Activated CD4-positive, alpha-beta T cell treated with anti-CD3 and anti-CD28 coated beads, Interleukin-2, amount 50 U/mL, for 16 hours (primary cell): ENCODE measurements around the gene ZNF701.
"Not testable (repeated sequence)": the region's sequence is repeated elsewhere in the genome, so short reads cannot be mapped to it uniquely, and the experiment has no call there.

Experiments used
- DNase-seq: peaks from one replicate; pipeline ENCODE4 v3.0.0-alpha.2; 2020

ZNF701 gene

DNA sequence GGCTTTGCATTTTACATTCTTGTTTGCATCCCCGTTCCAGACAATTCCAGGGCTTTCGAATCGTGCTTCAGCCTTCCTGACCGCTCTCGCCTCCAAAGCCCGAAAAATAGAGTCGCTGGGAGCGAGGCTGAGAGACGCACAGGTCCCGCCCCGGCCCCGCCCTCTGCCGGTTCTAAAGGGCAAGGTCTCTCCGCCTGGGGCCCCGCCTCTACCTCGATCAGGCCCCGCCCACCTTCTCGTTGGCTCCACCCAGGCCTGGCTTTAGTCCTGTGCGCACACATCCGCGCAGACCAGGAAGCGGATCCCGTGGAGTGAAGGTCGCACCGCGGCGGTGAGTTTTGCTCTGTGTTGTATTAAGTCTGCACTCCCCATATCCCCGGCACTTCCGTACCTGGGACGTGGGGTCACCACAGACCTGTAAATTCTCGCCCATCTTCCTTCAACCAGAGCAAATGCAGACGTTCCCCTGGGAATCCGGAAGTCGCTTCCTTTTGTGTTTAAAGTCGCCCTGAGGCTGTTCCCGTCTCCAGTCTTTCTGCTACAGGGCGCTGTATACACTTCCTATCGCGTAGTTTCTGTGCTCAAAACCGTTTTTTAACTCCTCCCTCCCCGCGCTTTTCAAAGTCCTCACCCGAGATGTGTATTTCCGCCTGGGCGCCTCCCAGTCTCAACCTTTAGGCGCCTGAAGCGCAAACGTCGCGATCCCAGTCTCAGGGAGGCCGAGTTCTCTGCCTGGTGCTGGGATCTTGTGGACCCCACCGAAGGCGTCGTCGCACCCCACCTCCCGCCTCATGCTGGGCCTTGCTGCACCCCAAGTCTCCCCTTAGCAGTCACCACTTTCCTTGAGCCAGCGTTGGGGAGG, at the start of gene ZNF701:
ZNF701 (plus strand) TSS at position 288 of the 862 bp plus-strand sequence. CDS start 3,861 bp downstream, outside the sequence.
- DNase-seq: peak; percentile 90

DNA sequence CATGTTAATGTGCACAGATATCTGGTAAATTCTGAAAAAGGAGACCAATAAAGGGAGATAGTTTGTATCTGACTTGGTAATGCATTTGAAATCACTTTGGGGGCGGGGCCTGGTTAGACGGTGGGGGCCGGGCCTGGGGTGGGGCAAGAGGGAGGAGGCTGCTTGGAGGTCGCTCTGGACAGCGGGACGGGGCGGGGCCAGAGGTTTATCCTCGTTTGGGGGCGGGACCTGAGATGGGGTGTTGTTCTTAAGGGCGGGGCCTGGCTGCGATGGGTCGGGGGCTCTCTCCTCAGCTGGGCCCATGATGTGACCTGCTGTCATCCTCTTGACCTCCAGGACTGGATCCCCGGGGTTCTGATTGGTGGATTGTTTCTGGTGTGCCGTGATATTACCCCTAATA, 47.5 kb upstream of the ZNF701 start:
- DNase-seq: no peak

DNA sequence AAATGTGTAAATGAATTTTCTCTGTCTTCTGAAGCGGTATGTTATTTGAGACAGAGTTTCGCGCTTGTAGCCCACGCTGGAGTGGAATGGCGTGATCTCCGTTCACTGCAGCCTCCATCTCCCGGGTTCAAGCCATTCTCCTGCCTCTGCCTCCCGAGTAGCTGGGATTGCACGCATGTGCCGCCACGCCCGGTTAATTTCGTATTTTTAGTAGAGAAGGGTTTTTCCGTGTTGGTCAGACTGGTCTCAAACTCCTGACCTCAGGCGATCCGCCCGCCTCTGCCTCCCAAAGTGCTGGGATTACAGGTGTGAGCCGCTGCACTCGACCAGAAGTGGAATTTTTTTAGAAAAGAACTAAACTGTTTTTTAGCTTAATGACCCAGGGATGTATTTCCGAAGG, 46.0 kb upstream of the ZNF701 start:
- DNase-seq: no peak

DNA sequence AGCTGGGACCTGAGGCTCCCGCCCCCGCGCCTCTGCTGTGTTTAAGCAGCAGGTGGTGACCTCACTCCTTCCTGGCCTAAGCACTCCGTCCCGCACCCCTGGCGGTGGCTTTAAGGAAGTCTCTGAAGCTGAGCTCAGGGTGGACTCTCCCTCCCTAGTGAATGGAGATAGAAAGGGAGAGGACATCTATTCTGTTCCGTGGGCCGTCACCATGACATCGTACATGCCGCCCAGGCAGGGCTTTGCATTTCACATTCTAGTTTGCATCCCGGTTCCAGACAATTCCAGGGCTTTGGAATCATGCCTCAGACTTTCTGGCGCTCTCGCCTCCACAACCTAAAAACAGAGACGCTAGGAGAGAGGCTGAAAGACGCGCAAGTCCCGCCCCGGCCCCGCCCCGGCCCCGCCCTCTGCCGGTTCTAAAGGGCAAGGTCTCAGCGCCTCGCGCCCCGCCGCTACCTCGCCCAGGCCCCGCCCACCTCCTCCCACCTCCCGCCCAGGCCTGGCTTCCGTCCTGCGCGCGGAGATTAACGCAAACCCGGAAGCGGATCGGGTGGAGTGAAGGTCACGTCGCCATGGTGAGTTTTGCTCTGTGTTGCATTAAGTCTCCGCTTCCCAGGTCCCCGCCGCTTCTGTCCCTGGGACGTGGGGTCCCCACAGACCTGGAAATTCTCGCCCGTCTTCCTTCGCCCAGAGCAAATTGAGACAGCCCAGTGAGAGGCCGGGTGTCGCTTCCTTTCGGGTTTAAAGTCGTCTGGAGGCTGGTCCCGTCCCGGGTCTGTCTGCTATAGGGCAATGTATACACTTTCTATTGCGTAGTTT, 42.7 kb upstream of the ZNF701 start, which contains the start of gene ZNF808:
ZNF808 (plus strand) TSS at position 535 of the 822 bp plus-strand sequence. CDS start 15,617 bp downstream, outside the sequence.
- peak; percentile 94 for DNase-seq

DNA sequence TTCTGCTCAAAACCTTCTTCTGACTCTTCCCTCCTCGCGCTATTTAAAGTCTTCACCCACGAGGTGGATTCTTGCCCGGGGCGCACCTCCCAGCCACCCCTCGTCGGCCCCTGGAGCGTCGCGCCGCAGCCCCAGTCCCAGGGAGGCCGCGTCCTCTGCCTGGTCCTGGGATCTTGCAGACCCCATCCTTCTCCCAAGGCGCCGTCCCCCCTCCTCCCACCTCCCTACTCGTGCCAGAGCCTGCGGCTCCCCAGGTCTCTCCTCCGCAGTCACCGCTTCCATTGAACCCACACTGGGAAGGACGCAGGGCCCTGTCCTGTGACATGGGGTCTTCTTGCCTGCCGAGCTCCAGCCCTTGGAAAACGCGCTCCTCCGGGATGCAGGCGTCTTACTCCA, 42.1 kb upstream of the ZNF701 start:
- peak; percentile 2 for DNase-seq

DNA sequence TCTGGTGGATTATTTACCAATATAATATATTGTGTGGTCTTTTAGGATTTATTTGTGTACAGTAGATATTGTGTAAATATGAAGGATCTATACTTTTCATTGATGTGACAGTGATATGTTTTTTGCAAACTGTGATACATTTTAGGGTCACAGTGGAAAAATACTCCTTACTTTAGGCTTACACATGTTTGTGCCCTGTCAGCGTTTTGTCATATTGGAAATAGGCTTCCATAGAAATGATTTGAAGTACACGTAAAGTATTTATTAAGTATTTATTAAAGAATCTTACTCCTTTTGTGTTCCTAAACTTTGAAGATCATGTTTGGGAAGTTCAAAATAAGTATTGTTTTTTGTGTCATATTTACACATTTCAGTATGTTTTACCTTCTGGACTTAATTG, 37.6 kb upstream of the ZNF701 start:
- DNase-seq: no peak

DNA sequence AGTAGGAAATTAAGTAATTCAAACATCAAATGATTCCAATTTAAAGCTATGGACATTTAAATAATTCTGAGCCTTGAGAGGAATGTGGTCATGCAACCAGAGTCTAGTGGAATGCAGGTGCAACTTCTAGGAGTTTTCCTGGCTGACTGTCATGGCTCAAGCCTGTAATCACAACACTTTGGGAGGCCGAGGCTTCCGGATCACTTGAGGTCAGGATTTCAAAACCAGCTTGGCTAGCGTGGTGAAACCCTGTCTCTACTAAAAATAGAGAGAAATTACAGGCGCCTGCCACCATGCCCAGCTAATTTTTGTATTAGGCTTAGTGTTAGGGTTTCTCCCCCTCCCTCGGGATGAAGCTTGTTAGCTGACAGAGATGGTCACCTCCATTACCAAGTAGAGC, 36.2 kb upstream of the ZNF701 start:
- DNase-seq: no peak

DNA sequence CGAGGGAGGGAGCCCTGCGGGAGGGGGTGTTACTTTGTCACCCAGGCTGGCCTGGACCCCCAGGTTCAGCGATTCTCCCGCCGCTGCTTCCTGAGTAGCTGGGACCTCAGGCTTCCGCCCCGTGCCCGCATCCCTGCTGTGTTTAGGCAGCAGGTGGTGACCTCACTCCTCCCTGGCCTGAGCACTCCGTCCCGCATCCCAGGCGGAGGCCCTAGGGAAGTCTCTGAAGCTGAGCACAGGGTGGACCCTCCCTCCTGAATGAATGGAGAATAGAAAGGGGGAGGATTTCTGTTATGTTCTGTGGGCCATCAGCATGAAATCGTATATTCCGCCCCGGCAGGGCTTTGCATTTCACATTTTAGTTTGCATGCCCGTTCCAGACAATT, 34.7 kb upstream of the ZNF701 start:
- DNase-seq: not testable (repeated sequence)

DNA sequence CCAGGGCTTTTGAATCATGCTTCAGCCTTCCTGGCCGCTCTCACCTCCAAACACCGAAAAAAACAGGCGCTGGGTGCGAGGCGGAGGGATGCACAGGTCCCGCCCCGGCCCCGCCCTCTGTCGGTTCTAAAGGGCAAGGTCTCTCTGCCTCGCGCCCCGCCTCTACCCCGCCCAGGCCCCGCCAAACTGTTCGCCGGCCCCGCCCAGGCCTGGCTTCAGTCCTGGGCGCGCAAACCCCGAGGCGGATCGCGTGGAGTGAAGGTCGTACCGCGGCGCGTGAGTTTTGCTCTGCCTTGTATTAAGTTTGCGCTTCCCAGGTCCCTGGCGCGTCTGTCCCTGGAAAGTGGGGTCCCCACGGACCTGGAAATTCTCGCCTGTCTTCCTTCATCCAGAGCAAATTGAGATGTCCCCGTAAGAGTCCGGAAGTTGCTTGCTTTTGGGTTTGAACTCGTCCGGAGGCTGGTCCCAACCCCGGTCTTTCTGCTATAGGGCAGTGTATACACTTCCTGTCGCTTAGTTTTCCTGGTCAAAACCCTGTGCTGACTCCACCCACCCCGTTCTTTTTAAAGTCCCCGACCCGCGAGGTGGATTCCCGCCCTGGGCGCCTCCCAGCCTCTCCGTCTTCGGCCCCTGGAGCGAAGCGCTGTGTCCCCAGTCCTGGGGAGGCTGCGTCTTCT, 34.2 kb upstream of the ZNF701 start:
- DNase-seq: peak; percentile 86

DNA sequence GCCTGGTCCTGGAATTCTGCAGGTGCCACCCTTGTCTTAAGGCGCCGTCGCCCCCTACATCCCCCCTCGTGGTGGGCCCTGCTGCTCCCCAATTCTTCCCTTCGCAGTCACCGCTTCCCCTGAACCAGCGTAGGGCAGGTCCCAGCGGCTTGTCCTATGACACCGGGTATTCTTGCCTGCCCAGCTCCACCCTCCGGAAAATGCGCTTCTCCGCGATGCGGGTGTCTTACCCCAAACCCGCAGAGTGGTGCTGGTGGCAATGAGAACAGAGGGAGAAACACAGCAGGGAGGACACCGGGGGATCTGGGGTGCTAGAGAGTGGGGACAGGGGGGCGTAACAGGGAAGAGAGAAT, 33.7 kb upstream of the ZNF701 start:
- peak; percentile 33 for DNase-seq

DNA sequence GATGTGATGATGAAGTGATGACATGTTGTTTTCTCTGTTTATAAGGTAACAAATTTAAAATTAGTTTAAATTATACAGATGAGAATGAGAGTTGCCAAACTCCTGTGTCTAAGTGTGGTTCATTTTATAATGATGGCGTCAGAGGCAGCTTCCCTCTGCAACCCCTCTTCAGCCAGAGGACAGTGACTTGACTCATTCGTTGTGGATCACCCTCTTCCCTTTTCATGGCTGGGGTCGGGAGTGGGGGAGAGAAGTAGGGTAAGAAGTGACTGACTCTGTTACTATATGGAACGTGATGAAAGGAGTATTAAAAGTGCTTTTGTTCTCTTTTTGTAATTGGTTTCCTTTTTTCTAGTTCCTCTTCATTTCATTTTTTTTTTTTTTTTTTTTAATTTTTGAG, 31.3 kb upstream of the ZNF701 start:
- DNase-seq: not testable (repeated sequence)

DNA sequence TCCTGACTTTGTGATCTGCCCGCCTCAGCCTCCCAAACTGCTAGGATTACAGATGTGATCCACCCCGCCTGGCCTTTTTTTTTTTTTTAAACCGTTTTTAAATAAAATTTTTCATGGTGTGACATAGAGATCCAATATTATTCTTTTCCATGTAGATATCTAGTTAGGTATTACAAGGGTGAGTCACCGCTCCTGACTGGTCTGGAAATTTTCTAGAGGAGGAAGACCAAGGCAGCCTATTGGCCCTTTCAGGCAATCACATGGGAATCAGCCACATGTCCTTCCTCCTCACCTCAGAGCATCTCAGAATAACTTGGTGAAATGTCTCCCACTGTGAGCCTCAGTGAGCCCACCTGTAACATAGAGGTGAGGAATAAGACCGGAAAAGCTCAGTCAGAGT, 28.9 kb upstream of the ZNF701 start:
- DNase-seq: not testable (repeated sequence)

DNA sequence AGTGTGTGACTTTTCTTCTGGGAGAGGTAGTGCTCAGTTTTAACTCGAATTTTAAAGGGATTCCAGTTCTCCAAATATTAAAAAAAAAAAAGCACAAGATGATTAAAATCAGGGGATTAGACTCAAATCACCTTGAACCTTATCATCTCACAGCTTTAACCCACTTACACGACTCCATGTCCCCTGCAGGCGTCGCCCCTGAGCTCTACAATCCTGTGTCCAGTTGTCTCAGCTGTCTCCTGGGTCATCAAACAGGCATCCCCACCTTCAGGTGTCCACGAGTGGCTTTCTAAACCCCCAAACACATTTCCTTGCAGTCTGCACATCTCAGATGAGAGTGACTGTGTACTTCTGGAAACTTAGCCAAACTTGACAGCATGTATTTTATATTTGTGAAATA, 28.5 kb upstream of the ZNF701 start:
- DNase-seq: no peak

DNA sequence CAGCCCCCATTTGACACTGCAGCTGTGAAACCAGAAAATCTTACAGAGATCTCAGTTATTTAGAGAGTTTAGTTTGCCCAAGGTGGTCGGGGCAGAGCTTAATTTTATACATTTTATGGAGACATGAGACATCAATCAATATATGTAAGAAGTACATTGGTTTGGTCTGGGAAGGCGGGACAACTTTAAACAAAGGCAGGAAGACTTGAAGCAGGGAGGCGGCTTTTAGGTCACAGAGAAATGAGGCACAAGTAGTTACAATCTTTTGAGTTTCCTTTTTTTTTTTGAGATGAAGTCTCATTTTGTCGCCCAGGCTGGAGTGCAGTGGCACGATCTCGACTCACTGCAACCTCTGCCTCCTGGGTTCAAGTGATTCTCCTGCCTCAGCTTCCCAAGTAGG, 27.5 kb upstream of the ZNF701 start:
- not testable (repeated sequence) for DNase-seq

DNA sequence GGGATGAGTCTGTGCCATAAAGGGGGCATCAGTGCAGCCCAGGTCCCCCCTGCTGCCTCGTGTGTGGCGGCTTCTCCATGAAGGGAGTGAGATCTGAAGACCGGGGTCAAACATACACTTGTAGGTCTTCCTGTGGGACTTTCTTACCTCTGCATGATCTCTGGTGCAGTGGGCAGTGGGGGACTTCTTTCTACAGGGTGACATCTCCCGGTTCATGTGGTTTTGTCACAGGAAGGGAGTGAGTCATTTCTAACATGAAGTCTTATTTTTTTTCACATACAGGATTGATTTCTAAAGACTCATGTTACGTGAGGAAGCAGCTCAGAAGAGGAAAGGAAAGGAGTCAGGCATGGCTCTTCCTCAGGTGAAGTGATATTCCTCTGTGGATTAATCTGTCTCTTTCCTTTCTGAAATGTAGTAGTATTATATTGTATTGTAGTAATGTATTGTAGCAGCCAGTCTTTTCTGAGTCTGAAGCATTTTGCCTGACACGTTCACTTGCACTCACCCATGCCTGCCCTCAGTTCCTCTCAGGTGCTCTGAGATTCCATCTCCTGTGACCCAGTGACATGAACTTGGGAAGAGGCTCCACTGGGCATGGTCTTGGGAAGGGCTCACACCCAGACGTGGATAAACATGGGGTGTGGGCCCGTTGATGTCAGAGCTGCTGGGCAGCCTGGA, 27.0 kb upstream of the ZNF701 start:
- peak; percentile 65 for DNase-seq

DNA sequence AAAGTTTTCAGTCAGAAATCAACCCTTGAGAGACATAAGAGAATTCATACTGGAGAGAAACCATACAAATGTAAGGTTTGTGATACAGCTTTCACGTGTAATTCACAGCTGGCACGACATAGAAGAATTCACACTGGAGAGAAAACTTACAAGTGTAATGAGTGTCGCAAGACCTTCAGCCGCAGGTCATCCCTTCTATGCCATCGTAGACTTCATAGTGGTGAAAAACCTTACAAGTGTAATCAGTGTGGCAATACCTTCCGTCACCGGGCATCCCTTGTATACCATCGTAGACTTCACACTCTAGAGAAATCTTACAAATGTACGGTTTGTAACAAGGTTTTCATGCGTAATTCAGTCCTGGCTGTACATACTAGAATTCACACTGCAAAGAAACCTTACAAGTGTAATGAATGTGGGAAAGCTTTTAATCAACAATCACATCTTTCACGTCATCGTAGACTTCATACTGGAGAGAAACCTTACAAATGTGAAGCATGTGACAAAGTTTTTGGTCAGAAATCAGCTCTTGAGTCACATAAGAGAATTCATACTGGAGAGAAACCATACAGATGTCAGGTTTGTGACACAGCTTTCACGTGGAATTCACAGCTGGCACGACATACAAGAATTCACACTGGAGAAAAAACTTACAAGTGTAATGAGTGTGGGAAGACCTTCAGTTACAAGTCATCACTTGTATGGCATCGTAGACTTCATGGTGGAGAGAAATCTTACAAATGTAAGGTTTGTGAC, 15.7 kb upstream of the ZNF701 start:
- no peak for DNase-seq

DNA sequence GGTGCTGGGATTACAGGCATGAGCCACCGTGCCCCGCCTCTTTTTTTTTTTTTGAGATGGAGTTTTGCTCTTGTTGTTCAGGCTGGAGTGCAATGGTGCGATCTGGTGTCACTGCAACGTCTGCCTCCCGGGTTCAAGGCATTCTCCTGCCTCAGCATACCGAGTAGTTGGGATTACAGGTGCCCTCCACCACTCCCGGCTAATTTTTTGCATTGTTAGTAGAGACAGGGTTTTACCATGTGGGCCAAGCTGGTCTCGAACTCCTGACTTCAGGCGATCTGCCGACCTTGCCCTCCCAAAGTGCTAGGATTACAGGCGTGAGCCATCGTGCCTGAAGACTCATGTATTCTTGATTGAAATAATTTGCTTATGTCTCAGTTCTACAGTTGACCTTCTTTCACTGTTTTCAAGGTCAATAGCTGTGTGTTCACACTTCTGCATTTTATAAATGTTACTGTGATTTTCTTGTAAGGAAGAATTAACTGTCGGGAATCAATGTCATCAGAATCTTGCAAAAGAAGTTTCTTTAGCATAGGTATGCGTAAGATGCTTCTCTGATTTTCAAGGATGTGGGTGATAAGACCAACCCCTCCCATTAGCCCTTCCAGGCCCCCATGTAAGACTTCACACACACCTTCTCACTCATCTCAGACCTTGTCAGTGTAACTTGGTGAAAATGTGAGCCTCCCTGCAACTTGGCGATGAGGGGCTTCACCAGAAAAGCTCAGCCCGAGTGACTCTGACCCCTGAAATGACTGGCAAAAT, 12.7 kb upstream of the ZNF701 start:
- no peak for DNase-seq

DNA sequence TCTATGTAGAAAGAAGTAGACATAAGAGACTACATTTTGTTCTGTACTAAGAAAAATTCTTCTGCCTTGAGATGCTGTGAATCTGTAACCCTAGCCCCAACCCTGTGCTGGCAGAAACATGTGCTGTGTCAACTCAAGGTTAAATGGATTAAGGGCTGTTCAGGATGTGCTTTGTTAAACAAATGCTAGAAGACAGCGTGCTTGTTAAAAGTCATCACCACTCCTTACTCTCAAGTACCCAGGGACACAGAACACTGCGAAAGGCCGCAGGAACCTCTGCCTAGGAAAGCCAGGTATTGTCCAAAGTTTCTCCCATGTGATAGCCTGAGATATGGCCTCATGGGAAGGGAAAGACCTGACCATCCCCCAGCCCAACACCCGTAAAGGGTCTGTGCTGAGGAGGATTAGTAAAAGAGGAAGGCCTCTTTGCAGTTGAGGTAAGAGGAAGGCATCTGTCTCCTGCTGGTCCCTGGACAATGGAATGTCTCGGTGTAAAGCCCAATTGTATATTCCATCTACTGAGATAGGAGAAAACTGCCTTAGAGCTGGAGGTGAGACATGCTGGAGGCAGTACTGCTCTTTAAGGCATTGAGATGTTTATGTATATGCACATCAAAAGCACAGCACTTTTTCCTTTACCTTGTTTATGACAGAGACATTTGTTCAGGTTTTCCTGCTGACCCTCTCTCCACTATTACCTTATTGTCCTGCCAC, 11.2 kb upstream of the ZNF701 start:
- not testable (repeated sequence) for DNase-seq

DNA sequence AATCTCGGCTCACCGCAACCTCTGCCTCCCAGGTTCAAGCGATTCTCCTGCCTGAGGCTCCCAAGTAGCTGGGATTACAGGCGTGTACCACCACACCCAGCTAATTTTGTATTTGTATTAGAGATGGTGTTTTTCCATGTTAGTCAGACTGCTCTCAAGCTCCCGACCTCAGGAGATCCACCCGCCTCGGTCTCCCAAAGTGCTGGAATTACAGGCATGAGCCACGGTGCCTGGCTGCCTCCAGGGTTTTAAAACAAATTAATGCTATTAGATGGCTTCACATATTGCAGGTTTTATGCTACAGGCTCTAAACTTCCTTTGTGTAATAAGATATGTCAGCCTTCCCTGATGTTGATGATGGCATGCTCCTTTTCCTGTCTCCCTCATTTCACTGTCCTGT, 8.5 kb upstream of the ZNF701 start:
- not testable (repeated sequence) for DNase-seq

DNA sequence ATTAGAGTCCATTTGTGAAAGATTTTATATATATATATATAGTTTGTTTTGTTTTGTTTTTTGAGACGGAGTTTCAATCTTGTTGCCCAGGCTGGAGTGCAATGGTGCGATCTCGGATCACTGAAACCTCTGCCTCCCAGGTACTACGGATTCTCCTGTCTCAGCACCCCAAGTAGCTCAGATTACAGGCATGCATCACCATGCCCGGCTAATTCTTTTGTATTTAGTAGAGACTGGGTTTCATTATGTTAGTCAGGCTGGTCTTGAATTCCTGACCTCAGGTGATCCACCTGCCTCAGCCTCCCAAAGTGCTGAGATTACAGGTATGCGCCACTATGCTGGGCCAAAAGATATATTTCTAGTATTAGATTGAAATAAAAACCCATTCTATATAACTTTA, 4.0 kb upstream of the ZNF701 start:
- DNase-seq: no peak

DNA sequence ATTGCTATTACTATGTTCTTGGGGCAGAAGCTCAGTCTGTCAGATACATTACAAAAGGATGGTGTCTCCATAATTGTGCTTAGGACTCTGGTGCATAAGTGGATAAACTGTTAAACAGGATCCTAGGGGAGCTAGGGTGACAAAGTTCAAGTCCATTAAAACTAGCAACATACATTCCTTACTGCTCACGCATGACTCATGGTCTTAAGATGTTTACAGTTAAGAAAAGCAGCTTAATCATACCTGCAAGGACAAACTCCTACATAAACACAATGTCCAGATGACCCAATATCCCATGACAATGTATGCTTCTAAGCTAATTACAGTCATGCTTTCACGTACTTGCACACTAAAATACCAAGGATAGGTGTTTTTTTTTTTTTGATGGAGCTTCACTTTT, 3.5 kb upstream of the ZNF701 start:
- DNase-seq: no peak
